ENCODE measurements around the gene COPRS. TPM values are rescaled to one million over a fixed set of nuclear protein-coding genes. Genes with fewer than 3 reads are reported as not detected.

COPRS gene
- total and polyA plus RNA-seq, 2 of the 4 experiments (the other 2 are of a cell fraction), result 95.3 to 123 TPM

GRCh38 chr17:31838636-31839225 lies 20.3 kb downstream of the COPRS start:
- H2BK15ac ChIP-seq (ENCODE audit: low read depth, low read length), result no peak overlapping the region; the same call in 2 of the 3 replicates
- in situ Hi-C loops (cut with MboI; ENCODE audit: low sequenced_read_pairs) (no loop called here), intact Hi-C loops (cut with micrococcal nuclease) (no loop called here), dilution Hi-C loops (cut with HindIII; ENCODE audit: low sequenced_read_pairs, unreplicated experiment) (no loop called here)
- no peak overlapping the region for H3K4me3 ChIP-seq (ENCODE audit: insufficient read depth, low read depth, low read length)
- TF ChIP-seq NFE2L2 (IDR thresholded peaks at IDR 0.05; ENCODE audit: low read depth, low read length) (no peak), RCOR1 (IDR thresholded peaks at IDR 0.05; ENCODE audit: insufficient replicate concordance, low read length) (no peak), ELK1 (IDR thresholded peaks at IDR 0.05; ENCODE audit: borderline replicate concordance, low read depth, low read length) (no peak), CHD1 (IDR thresholded peaks at IDR 0.05; ENCODE audit: low read depth, low read length) (no peak), CEBPB (IDR thresholded peaks at IDR 0.05; ENCODE audit: low read depth, low read length) (no peak), SMC3 (IDR thresholded peaks at IDR 0.05; ENCODE audit: low read depth, low read length) (no peak), POLR2A (IDR thresholded peaks at IDR 0.05; ENCODE audit: low read depth, low read length) (no peak), BHLHE40 (IDR thresholded peaks at IDR 0.05; ENCODE audit: low read depth, low read length) (no peak), RAD21 (IDR thresholded peaks at IDR 0.05; ENCODE audit: low read length) (no peak), FOS (IDR thresholded peaks at IDR 0.05; ENCODE audit: low read depth, low read length) (no peak), MAZ (IDR thresholded peaks at IDR 0.05; ENCODE audit: borderline replicate concordance, low read depth, low read length) (no peak), RFX5 (IDR thresholded peaks at IDR 0.05; ENCODE audit: low read depth, low read length) (no peak), MXI1 (IDR thresholded peaks at IDR 0.05; ENCODE audit: borderline replicate concordance, low read depth, low read length) (no peak), MAFK (IDR thresholded peaks at IDR 0.05; ENCODE audit: low read depth, low read length) (no peak)
- TF ChIP-seq, protein P1, sequence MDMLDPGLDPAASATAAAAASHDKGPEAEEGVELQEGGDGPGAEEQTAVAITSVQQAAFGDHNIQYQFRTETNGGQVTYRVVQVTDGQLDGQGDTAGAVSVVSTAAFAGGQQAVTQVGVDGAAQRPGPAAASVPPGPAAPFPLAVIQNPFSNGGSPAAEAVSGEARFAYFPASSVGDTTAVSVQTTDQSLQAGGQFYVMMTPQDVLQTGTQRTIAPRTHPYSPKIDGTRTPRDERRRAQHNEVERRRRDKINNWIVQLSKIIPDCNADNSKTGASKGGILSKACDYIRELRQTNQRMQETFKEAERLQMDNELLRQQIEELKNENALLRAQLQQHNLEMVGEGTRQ (IDR thresholded peaks at IDR 0.05; ENCODE audit: low read depth, low read length), result no peak
- TF ChIP-seq, protein P2, sequence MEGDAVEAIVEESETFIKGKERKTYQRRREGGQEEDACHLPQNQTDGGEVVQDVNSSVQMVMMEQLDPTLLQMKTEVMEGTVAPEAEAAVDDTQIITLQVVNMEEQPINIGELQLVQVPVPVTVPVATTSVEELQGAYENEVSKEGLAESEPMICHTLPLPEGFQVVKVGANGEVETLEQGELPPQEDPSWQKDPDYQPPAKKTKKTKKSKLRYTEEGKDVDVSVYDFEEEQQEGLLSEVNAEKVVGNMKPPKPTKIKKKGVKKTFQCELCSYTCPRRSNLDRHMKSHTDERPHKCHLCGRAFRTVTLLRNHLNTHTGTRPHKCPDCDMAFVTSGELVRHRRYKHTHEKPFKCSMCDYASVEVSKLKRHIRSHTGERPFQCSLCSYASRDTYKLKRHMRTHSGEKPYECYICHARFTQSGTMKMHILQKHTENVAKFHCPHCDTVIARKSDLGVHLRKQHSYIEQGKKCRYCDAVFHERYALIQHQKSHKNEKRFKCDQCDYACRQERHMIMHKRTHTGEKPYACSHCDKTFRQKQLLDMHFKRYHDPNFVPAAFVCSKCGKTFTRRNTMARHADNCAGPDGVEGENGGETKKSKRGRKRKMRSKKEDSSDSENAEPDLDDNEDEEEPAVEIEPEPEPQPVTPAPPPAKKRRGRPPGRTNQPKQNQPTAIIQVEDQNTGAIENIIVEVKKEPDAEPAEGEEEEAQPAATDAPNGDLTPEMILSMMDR (conservative IDR thresholded peaks at IDR 0.05; ENCODE audit: low read depth, low read length), result no peak
- H3K4me2 ChIP-seq (ENCODE audit: low read depth, low read length), result no peak overlapping the region
- peak overlapping the region; percentile 22 for H2AK9ac ChIP-seq (replicated peaks; ENCODE audit: low read depth, low read length, poor library complexity)
- peak; percentile 66 for DNase-seq
- H3K56ac ChIP-seq (ENCODE audit: extremely low read depth, insufficient read depth, low read length), result no peak overlapping the region
- WGBS, 2 experiments (ENCODE audit: extremely low coverage in 2 of 2, insufficient read length in 1 of 2), result 100% methylated on average over 1 of the region's 5 CpGs; no CpG with 5 or more reads in 1 of the 2 experiments
- no peaks in the 10 kb centered on the region for H3K27me3 ChIP-seq (ENCODE audit: control insufficient read depth, insufficient read depth, low read length)
- ChIA-PET POLR2A (ENCODE audit: unreplicated experiment) (interaction anchor here (0.7 kb wide), 1 partner anchor 311 kb away, joined by 3 read pairs; no protein-coding TSS in a partner anchor), CTCF (no interaction called here)
- H3K4me1 ChIP-seq (ENCODE audit: control insufficient read depth, insufficient read depth, low read length), result peaks cover 12% of the 10 kb centered on the region
- peak overlapping the region; percentile 36; the same call in 1 of the 2 replicates for H3K4ac ChIP-seq (ENCODE audit: low read depth, low read length)
- no TSS peak for BruUV-seq (replicated peaks)
- H3K27ac ChIP-seq (ENCODE audit: insufficient read depth, low read length), result no peak overlapping the region
- H3K23ac ChIP-seq (ENCODE audit: low read depth, low read length), result no peak overlapping the region
- no peaks in the 10 kb centered on the region for H3K79me1 ChIP-seq (ENCODE audit: low read depth in 1 of 2, low read length in 2 of 2)
- H2BK20ac ChIP-seq (ENCODE audit: low read depth, low read length), result no peak overlapping the region; the same call in 1 of the 2 replicates
- no peaks in the 10 kb centered on the region for H3K36me3 ChIP-seq (ENCODE audit: control insufficient read depth, insufficient read depth, low read length)
- H3K14ac ChIP-seq (replicated peaks; ENCODE audit: low read depth, low read length), result no peak overlapping the region
- no peak overlapping the region for H4K91ac ChIP-seq (ENCODE audit: insufficient read depth, low read depth, low read length)
- no peak for ATAC-seq (ENCODE audit: low read depth)
- no peak overlapping the region for H3K9ac ChIP-seq (ENCODE audit: low read depth, low read length)
- H4K5ac ChIP-seq (ENCODE audit: low read depth, low read length), result no peak overlapping the region
- no peaks in the 10 kb centered on the region for H4K20me1 ChIP-seq (ENCODE audit: insufficient read depth, low read length)
- H2AFZ ChIP-seq (replicated peaks; ENCODE audit: low read length, poor library complexity), result no peak overlapping the region
- peak overlapping the region; percentile 11; the same call in 1 of the 2 replicates for H2BK120ac ChIP-seq (ENCODE audit: low read depth, low read length)
- no peaks in the 10 kb centered on the region for H3K9me3 ChIP-seq (ENCODE audit: control insufficient read depth, insufficient read depth, low read length)
- H2AK5ac ChIP-seq (ENCODE audit: low read depth, low read length), result no peak overlapping the region; the same call in 1 of the 2 replicates
- 0 out of 2 replicates have a peak, but pooled peaks cover 6% of the 10 kb centered on the region for H3K9me1 ChIP-seq (ENCODE audit: insufficient read depth, low read length)
- H4K8ac ChIP-seq (ENCODE audit: low read depth in 2 of 2, low read length in 2 of 2), result 0 out of 4 replicates have a peak overlapping the region, but pooled peaks of 1 of the 2 experiments have one; percentile 12
- H3K18ac ChIP-seq (ENCODE audit: low read depth, low read length), result no peak overlapping the region
- no peak overlapping the region for H2BK5ac ChIP-seq (ENCODE audit: low read depth, low read length, poor library complexity, severe bottlenecking)
